Heart right ventricle (tissue), 16 donors: ENCODE results near the gene PSMB3. TPM values are rescaled to one million over a fixed set of nuclear protein-coding genes. Genes with fewer than 3 reads are reported as not detected.

ENCODE experiments used
- ATAC-seq, 8 donors: fragments of 200-7000 bp; cut with Tn5 transposase; one replicate each; pipeline ENCODE4 v1.9.1; 2020; ENCODE audit warnings: mild to moderate bottlenecking in 8 of 8, moderate library complexity in 8 of 8, moderate number of reproducible peaks in 1 of 8
- DNase-seq, 2 donors: peaks; one replicate each; pipeline ENCODE4 v3.0.0-alpha.2; 2020
- H3K27ac ChIP-seq, 10 donors: fragments of 200-600 bp; sonication (generic) in 2 of 10; one replicate each; pipeline versions ENCODE4 v1.5.0 to v1.8.0; 2020 to 2022; ENCODE audit warnings: mild to moderate bottlenecking in 3 of 10
- H3K27me3 ChIP-seq, 7 donors: fragments of 200-600 bp; one replicate each; pipeline ENCODE4 v1.8.0; 2021 to 2022; ENCODE audit warnings: mild to moderate bottlenecking in 2 of 7
- H3K36me3 ChIP-seq, 9 donors: fragments of 200-600 bp; sonication (generic) in 1 of 9; one replicate each; pipeline versions ENCODE4 v1.5.0 to v1.8.0; 2020 to 2022; ENCODE audit warnings: mild to moderate bottlenecking in 2 of 9
- H3K4me1 ChIP-seq, 9 donors: fragments of 200-600 bp; sonication (generic) in 1 of 9; one replicate each; pipeline versions ENCODE4 v1.5.0 to v1.8.0; 2020 to 2022; ENCODE audit warnings: mild to moderate bottlenecking in 4 of 9
- H3K4me3 ChIP-seq, 10 donors: fragments of 200-600 bp; sonication (generic) in 2 of 10; one replicate each; pipeline versions ENCODE4 v1.5.0 to v1.8.0; 2020 to 2022; ENCODE audit warnings: mild to moderate bottlenecking in 7 of 10, moderate library complexity in 2 of 10
- H3K9me3 ChIP-seq, 11 donors: fragments of 200-600 bp in 10 of 11; sonication (generic) in 2 of 11; one replicate each; pipeline versions ENCODE4 v1.5.0 to v1.8.0; 2013 to 2022; ENCODE audit warnings: mild to moderate bottlenecking in 2 of 11, control low read depth in 1 of 11, moderate library complexity in 1 of 11
- CTCF ChIP-seq, 9 donors: fragments of 200-600 bp; sonication (generic) in 2 of 9; IDR thresholded peaks; one replicate each; pipeline versions ENCODE4 v1.5.0 to v1.8.0; 2021 to 2022; ENCODE audit warnings: antibody characterized with exemption in 9 of 9, mild to moderate bottlenecking in 5 of 9, moderate library complexity in 1 of 9
- WGBS, 2 donors: extraction: QIAGEN DNeasy Blood & Tissue Kit; methylation state at CpG; one replicate each; pipeline ENCODE4 v1.1.7; 2013; ENCODE audit warnings: inconsistent platforms in 1 of 2; 5-methylcytosine and 5-hydroxymethylcytosine counted together
- intact Hi-C, 10 donors: fragments of 100-400 bp; cut with DNase I; formaldehyde crosslinking; loops; one replicate each; pipeline versions ENCODE4 v1.11.1 to v1.14.2; 2022
- polyA plus RNA-seq, 2 donors: library from polyadenylated mRNA; stranded (reverse); fragments of 200-250 nt; gene quantifications; one replicate each; pipeline ENCODE4 v1.2.3, GENCODE V29; 2013
- total RNA-seq, 10 donors: library from RNA; stranded (reverse); fragmentation: NEBNext Ultra II Directional in 3 of 10; extraction: Animal tissue kit (Norgen Biotek cat#: 25700) in 3 of 10; gene quantifications; one replicate each; pipeline versions ENCODE4 v1.2.1 to v1.2.4, GENCODE V29; 2021 to 2023
- donor health status: Arrhythmogenic right ventricular cardiomyopathy.
- donor health status: ischemic (EF 13 %, LVEDD 7.1; RV severe dilation, severe dysfunction).
- donor health status: healthy with polysubstance abuse.
- donor health status: DM: no; HTN: yes; CAD: no.
- donor health status: DM: no; HTN: no; CAD: no.
- donor health status: ischemic (EF 25% LVEDD 6.9; RV normal size, moderate dysfunction).
- donor health status: ischemic (EF 25% LVEDD 5.7; RV mildly dilated, moderate dysfunction).
- donor health status: healthy.
- donor health status: DM: yes; HTN: yes; CAD: no.
- donor health status: Ischemic cardiomyopathy.
- donor health status: ischemic (EF 35%, LVEDD 5.7; RV mildly dilated, moderate dysfunction).
- donor health status: nonischemic (EF 11% LVEDD 7.7; RV severe dilation, severe dysfunction).
- donor health status: DM: yes; HTN: yes; CAD: no.
- donor health status: PGD.
- donor health status: ischemic (EF 29% LVEDD 5.4; RV normal size, mild dysfunction).
- donor health status: nonischemic (EF 23%, LVEDD 6.1; RV moderate dilation, normal function).

The PSMB3 gene
- total and polyA plus RNA-seq, 12 donors, result 148 to 379 (median 165) TPM

GRCh38 chr17:38717139-38717745 is 35.3 kb upstream of the PSMB3 start:
- H3K4me3 ChIP-seq, result no peak overlapping the region
- no peaks in the 10 kb centered on the region for H3K9me3 ChIP-seq
- H3K27ac ChIP-seq, result no peak overlapping the region
- intact Hi-C loops, result no loop called here
- no peak for DNase-seq
- no peaks in the 10 kb centered on the region for H3K27me3 ChIP-seq
- no peak for TF ChIP-seq CTCF (IDR thresholded peaks at IDR 0.05)
- H3K4me1 ChIP-seq, result peaks cover 0 to 20% (median 7%) of the 10 kb centered on the region in 9 donors
- 82 to 87% methylated on average over 12 of the region's 12 CpGs for WGBS, 2 donors
- H3K36me3 ChIP-seq, result peaks cover 5 to 100% (median 72%) of the 10 kb centered on the region in 9 donors
- no peak for ATAC-seq

GRCh38 chr17:38719289-38719942 is 33.1 kb upstream of the PSMB3 start:
- WGBS, 2 donors, result 82 to 85% methylated on average over 29 of the region's 29 CpGs
- intact Hi-C loops, result no loop called here
- DNase-seq (no peak), ATAC-seq (peak in 1 of 8 donors; percentile 10)
- Histone ChIP-seq H3K4me1 (peaks cover 0 to 17% (median 9%) of the 10 kb centered on the region in 9 donors), H3K4me3 (no peak overlapping the region), H3K27ac (no peak overlapping the region), H3K36me3 (peaks cover 4 to 100% (median 69%) of the 10 kb centered on the region in 9 donors), H3K9me3 (no peaks in the 10 kb centered on the region), H3K27me3 (no peaks in the 10 kb centered on the region)
- TF ChIP-seq CTCF (IDR thresholded peaks at IDR 0.05), result no peak

- ATAC-seq (peak in 3 of 8 donors; percentile 2 to 23 (median 23)), DNase-seq (no peak)
- intact Hi-C loops, result no loop called here
- no peaks in the 10 kb centered on the region for H3K9me3 ChIP-seq
- WGBS, 2 donors, result 78 to 79% methylated on average over 38 to 39 of the region's 39 CpGs
- no peak overlapping the region for H3K4me3 ChIP-seq
- no peak for TF ChIP-seq CTCF (IDR thresholded peaks at IDR 0.05)
- H3K36me3 ChIP-seq, result peaks cover 4 to 100% (median 69%) of the 10 kb centered on the region in 9 donors
- H3K27me3 ChIP-seq, result no peaks in the 10 kb centered on the region
- H3K4me1 ChIP-seq, result peaks cover 0 to 24% (median 15%) of the 10 kb centered on the region in 9 donors
- no peak overlapping the region for H3K27ac ChIP-seq
Measured at GRCh38 chr17:38719943-38720641, 32.4 kb upstream of the PSMB3 start.

GRCh38 chr17:38720941-38721340 is 31.6 kb upstream of the PSMB3 start:
- no peak for TF ChIP-seq CTCF (IDR thresholded peaks at IDR 0.05)
- Histone ChIP-seq H3K9me3 (no peaks in the 10 kb centered on the region), H3K4me1 (peaks cover 0 to 27% (median 16%) of the 10 kb centered on the region in 9 donors), H3K27me3 (no peaks in the 10 kb centered on the region), H3K4me3 (no peak overlapping the region), H3K27ac (no peak overlapping the region), H3K36me3 (peaks cover 4 to 95% (median 61%) of the 10 kb centered on the region in 9 donors)
- DNase-seq (no peak), ATAC-seq (no peak)
- intact Hi-C loops, result no loop called here
- WGBS, 2 donors, result 86% methylated on average over 6 of the region's 6 CpGs
